GM18951 (cell line): ENCODE data around the gene BCR.

Source experiments
- POLR2A ChIP-seq: IDR thresholded peaks from 4 replicates; pipeline ENCODE4 v1.6.1; 2011; ENCODE audit warnings: mild to moderate bottlenecking; ENCODE audit not compliant: insufficient read length, insufficient read depth; ENCODE audit errors: extremely low read depth
- in situ Hi-C: fragments of 300-500 bp; cut with MboI; formaldehyde crosslinking; loops from one replicate; pipeline ENCODE4 v1.12.0; 2022; ENCODE audit warnings: low sequenced_read_pairs, mixed read lengths, inconsistent platforms; ENCODE audit not compliant: unreplicated experiment

BCR gene

DNA sequence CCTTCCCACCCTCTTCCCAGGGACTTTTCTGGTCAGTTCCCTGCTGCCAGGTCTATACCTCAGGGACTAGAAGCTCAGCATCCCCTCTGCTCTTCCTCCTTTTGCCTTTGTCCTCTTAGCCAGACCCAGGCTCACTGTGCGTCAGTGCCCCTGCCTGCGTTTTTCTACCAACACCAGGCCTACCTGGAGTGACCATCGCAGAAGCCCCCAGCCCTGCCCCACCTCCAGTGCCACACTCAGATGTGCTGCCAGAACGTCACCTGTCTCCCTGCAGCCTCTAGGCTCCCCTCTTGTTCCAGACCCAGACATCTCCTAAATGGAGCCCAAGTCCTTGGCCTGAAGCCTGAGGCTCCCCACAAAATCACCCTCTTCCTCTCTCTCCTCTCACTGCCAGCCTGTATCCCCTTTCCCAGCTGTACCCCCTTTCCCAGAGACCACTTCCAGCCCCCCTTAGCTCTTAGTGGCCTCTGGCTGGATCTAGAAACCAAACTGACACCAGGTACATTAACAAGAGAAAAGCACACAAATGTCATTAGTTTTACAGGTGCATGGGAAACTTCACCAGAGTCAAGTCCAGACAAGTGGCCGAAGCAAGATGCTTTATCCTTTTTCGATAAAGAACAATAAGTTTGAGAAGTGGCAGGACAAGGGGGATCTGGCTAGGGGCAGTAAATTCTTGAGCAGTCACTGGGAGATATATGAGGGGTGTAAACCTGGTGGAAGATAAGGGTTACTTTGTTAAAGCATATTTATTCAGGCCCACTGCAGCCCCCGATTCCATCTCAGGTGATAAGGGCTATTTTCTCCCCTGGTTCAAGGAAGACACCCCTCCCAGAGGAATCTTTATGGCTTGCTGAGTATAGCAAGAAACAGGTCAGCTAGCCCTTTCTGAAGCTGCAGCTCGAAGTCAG is 61.5 kb downstream of the BCR start:
- no peak for TF ChIP-seq POLR2A
- in situ Hi-C loops = no loop called here

DNA sequence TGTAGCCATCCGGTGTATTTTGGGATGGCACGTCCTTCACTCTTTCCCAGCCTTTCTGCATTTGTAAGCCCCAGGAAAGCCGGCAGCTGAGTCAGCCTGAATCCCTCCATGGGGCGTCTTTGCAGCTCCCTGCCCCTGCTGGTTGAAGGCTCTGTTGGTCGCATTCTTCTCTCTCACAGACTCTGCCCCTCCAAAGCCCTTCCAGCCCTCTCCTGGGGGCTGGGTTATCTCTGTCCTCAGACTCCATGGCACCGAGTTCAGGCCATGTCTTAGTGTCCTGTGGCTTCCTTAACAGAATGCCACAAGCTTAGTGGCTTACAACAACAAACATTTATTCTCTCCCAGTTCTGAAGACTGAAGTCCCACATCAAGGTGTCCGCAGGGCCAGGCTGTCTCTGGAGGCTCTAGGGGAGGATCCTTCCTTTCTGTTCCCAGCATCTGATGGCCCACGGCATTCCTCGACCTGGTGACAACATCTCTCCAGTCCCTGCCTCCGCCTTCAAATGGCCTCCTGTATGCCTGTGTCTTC is 62.2 kb downstream of the BCR start:
- in situ Hi-C loops = no loop called here
- no peak for TF ChIP-seq POLR2A

DNA sequence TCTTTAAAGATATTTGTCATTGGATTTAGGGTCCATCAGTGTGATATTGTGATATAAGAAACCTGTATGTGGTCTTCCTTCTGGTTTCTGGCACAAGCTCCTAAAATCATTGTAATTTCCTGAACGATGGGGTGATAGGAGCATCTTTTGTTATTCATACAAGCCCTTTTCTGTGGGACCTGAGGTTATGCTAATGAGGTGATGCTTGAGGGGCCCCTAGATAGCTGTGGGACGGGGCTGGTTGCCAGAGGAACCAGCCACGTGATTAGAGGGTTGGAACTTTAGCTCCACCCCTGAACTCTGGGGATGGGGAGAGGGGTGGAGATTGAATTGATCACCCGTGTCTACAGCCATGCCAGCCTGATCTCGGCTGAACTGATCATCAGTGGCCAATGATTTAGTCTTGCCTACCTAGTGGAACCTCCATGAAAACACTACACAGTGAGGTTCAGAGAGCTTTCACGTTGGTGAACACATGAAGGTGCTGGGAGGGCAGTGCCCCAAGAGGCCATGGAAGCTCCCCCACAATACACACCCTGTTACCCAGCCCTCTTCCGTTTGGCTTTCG is 62.8 kb downstream of the BCR start:
- TF ChIP-seq POLR2A = no peak
- in situ Hi-C loops = no loop called here

DNA sequence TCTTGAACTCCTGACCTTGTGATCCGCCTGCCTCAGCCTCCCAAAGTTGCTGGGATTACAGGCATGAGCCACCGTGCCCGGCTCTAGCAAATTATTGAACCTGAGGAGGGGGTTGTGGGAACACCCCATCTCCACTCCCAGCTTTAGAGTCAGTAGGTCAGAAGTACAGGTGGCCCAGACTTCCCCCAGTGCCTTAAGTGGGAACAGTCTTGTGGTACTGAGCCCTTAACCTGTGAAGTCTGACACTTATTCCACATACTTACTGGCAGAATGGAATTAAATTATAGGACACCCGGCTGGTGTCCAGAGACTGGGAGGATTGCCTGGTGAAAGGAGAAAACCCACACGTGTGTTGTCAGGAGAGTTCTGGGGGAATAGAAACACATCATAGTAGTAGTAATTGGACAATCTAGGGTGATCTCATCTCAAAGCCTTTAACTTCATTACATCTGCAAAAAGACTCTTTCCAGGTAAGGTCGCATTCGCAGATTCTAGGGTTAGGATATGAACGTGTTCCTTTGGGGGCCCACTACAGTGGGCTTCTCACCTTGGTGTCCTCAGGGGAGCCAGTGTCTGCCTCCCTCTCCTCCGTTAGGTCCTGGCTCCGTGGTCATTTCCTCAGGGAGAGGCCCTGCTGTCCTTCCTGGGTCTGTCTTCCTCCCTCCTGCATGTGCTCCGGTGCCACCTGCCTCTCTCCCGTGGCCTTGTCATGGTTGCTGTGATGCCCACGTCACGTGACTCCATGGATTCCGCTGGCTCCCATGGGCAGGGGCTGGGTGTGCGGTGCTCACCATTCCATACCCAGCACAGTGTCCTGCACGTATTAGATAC is 63.8 kb downstream of the BCR start:
- in situ Hi-C loops = no loop called here
- no peak for TF ChIP-seq POLR2A

GRCh38 chr22:23244690-23245044 is 64.4 kb downstream of the BCR start:
- TF ChIP-seq POLR2A = no peak
- in situ Hi-C loops = no loop called here

DNA sequence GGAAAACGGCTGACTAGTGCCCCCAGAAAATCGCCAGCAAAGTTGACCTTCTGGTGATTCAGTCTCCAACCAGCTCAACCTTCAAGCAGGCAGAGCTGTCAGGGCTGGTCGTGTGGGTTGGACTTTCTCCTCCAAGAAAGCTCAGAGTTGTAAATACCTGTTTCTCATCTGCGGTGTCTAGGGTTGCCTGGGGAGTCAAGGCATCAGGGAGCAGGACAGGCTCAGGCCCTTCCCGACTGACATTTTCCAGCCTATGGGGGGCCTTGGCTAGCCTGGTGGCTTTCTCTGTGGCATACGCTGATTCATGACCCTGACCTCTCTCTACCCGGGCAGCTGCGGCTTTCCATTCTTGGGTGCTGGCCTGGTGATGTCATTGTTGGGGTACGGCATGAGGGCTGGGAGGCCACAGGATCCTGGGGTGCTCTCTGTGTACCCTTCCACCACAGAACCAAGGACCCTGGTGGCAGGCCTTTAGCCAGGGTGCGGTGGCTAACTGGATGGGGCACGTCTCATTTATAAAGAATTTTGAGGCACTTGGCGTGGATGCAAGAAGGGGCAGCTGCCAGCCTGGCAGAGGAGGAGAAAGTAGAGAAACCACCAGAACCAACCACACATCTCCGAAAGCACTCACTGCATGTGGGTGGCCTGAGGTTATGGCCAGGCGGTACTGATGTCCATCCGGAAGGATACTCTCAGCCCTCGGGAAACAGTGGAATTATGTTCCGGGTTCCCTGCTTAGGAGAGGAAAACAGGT is 64.9 kb downstream of the BCR start:
- TF ChIP-seq POLR2A = no peak
- in situ Hi-C loops = no loop called here

DNA sequence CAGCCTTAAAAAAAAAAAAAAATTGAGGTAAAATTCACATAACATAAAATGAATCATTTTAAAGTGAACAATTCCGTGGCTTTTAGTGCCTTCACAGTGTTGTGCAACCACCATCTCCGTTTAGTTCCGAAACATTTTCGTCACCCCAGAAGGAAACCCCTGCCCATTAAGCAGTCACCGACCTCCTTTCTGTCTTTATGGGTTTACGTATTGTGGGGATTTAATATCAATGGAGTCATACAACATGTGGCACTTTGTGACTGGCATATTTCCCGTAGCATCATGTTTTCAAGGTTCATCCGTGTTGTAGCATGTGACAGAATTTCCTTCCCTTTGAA is 65.5 kb downstream of the BCR start:
- in situ Hi-C loops = no loop called here
- no peak for TF ChIP-seq POLR2A

- no peak for TF ChIP-seq POLR2A
- in situ Hi-C loops = no loop called here
Observed at GRCh38 chr22:23246982-23247766, 66.9 kb downstream of the BCR start.

DNA sequence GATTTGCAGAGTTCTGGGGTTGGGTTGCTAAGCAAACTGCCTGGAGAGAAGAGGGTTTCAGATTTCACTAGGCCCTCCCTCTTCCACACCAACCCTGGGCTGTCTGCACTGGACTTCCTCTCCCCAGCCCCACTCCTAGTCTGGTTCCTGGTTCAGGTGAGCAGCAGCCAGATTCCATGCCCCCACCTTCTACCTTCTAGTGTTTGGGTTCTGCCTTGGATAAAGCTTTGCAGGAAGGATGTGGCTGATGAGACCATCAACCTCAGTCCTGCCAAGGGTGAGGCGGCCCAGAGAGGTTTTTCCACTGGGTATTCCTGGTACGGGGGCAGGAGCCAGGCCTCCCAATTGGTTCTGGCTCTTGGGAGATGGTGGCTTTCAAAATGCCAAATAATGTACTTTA is 68.3 kb downstream of the BCR start:
- in situ Hi-C loops = no loop called here

DNA sequence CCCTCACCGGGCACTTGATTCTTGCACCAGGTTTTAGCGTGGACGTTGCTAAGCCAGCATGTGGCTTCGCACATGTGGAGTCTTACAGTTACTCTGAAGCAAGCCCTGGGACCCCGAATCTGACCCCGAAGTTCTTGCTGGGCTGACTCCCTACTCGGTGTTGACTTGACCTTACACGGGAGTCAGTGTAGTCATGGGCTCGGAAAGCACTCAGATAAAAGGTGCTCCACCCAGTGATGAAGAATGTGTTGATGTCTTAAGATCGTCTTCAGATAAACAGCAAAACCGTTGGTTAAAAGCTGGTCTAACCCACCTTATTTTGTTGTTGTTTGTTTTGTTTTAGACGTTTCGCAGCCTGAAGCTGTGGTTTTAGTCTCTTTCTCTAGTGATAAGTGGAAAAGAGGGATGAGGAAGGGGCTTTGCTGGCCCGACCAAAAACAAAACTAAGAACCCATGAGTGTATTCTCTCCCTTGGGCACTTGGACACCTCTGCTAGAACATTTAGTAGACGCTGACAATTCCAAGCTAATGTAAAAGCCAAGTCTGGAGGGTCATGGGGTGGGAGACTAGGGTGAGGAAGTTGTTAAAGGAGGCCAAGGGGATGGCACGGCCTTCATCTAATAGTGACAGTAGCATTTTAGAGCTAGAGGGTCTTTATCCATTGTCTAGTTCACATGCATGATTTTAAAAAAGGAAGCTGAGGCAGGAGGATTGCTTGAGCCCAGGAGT is 69.9 kb downstream of the BCR start:
- in situ Hi-C loops = no loop called here
- TF ChIP-seq POLR2A = no peak

More for the DNA sequence above, 68.3 kb downstream of the BCR start:
- no peak for TF ChIP-seq POLR2A

- no peak for TF ChIP-seq POLR2A
- in situ Hi-C loops = no loop called here
Observed at GRCh38 chr22:23250785-23251363, 70.6 kb downstream of the BCR start.
